H9 (cell line): ENCODE measurements around the gene SEPHS1. TPM values are rescaled to one million over a fixed set of nuclear protein-coding genes. Genes with fewer than 3 reads are reported as not detected.
A peak's percentile ranks its signal among the peaks of the same experiment; 100 is the strongest.

ENCODE experiments used
- DNase-seq: peaks from one replicate; pipeline ENCODE4 v3.0.0-alpha.2; 2017
- H2AFZ ChIP-seq: one replicate; pipeline ENCODE4 v1.6.1; 2013; ENCODE audit warnings: mild to moderate bottlenecking, low read length, control low read depth, moderate library complexity
- H2AK5ac ChIP-seq: 2 replicates; pipeline ENCODE4 v1.6.1; 2013; ENCODE audit warnings: low read length, control low read depth, mixed read lengths; ENCODE audit not compliant: insufficient read length
- H2BK120ac ChIP-seq: one replicate; pipeline ENCODE4 v1.6.1; 2013; ENCODE audit warnings: low read depth, mild to moderate bottlenecking, low read length, control low read depth, inconsistent platforms; ENCODE audit not compliant: poor library complexity, severe bottlenecking
- H2BK12ac ChIP-seq: 2 replicates; pipeline ENCODE4 v1.6.1; 2013; ENCODE audit warnings: low read length, control low read depth, mixed read lengths, low read depth; ENCODE audit not compliant: insufficient read length
- H2BK15ac ChIP-seq: 2 replicates; pipeline ENCODE4 v1.6.1; 2013; ENCODE audit warnings: low read depth, low read length, control low read depth
- H2BK20ac ChIP-seq: one replicate; pipeline ENCODE4 v1.6.1; 2013; ENCODE audit warnings: low read depth, mild to moderate bottlenecking, low read length, control low read depth, inconsistent platforms; ENCODE audit not compliant: poor library complexity, severe bottlenecking
- H2BK5ac ChIP-seq: 2 replicates; pipeline ENCODE4 v1.6.1; 2013; ENCODE audit warnings: low read length, control low read depth, mixed read lengths; ENCODE audit not compliant: insufficient read length
- H3K14ac ChIP-seq: 2 replicates; pipeline ENCODE4 v1.6.1; 2013; ENCODE audit warnings: low read length, control low read depth; ENCODE audit not compliant: insufficient read depth
- H3K18ac ChIP-seq: 2 replicates; pipeline ENCODE4 v1.6.1; 2013; ENCODE audit warnings: low read depth, mild to moderate bottlenecking, mixed read lengths, low read length, control low read depth; ENCODE audit not compliant: insufficient read length
- H3K23ac ChIP-seq: 2 replicates; pipeline ENCODE4 v1.6.1; 2013; ENCODE audit warnings: low read length, control low read depth, mixed read lengths, low read depth; ENCODE audit not compliant: insufficient read length
- H3K23me2 ChIP-seq: 2 replicates; pipeline ENCODE4 v1.6.1; 2013; ENCODE audit warnings: low read depth, mild to moderate bottlenecking, mixed read lengths, low read length, control low read depth; ENCODE audit not compliant: insufficient read length, poor library complexity, severe bottlenecking
- H3K27ac ChIP-seq: 2 replicates; pipeline ENCODE4 v1.5.1; 2013; ENCODE audit warnings: low read length, control low read depth, mixed read lengths, low read depth; ENCODE audit not compliant: insufficient read length
- H3K27me3 ChIP-seq: 2 replicates; pipeline ENCODE4 v1.6.1; 2013; ENCODE audit warnings: low read length, control low read depth, inconsistent platforms; ENCODE audit not compliant: insufficient read depth
- H3K4ac ChIP-seq: 2 replicates; pipeline ENCODE4 v1.6.1; 2013; ENCODE audit warnings: low read depth, mild to moderate bottlenecking, control low read depth, inconsistent platforms, low read length, moderate library complexity
- H3K4me1 ChIP-seq: 2 replicates; pipeline ENCODE4 v1.6.1; 2013; ENCODE audit warnings: low read length, control low read depth, inconsistent platforms; ENCODE audit not compliant: insufficient read depth
- H3K4me2 ChIP-seq: 2 replicates; pipeline ENCODE4 v1.6.1; 2013; ENCODE audit warnings: low read length, control low read depth, mixed read lengths; ENCODE audit not compliant: insufficient read length, insufficient read depth
- H3K56ac ChIP-seq: 2 replicates; pipeline ENCODE4 v1.6.1; 2013; ENCODE audit warnings: low read depth, mild to moderate bottlenecking, mixed read lengths, low read length, control low read depth; ENCODE audit not compliant: insufficient read length
- H3K79me1 ChIP-seq: 2 replicates; pipeline ENCODE4 v1.6.1; 2013; ENCODE audit warnings: low read depth, mild to moderate bottlenecking, moderate library complexity, low read length, control low read depth, inconsistent platforms; ENCODE audit not compliant: insufficient read depth, poor library complexity, severe bottlenecking
- H3K79me2 ChIP-seq: 2 replicates; pipeline ENCODE4 v1.6.1; 2013; ENCODE audit warnings: low read length, control low read depth, inconsistent platforms; ENCODE audit not compliant: insufficient read depth
- H3K9ac ChIP-seq: 2 replicates; pipeline ENCODE4 v1.6.1; 2013; ENCODE audit warnings: low read length, control low read depth, mixed read lengths; ENCODE audit not compliant: insufficient read length; ENCODE audit errors: extremely low read depth
- H3K9me3 ChIP-seq: one replicate; pipeline ENCODE4 v1.6.1; 2013; ENCODE audit warnings: low read depth, low read length, inconsistent platforms; ENCODE audit not compliant: control insufficient read depth
- H3T11ph ChIP-seq: one replicate; pipeline ENCODE4 v1.6.1; 2013; ENCODE audit warnings: mild to moderate bottlenecking, low read length, control low read depth, inconsistent platforms
- H4K20me1 ChIP-seq: one replicate; pipeline ENCODE4 v1.6.1; 2013; ENCODE audit not compliant: control insufficient read depth, insufficient read length, insufficient read depth
- H4K5ac ChIP-seq: 2 replicates; pipeline ENCODE4 v1.6.1; 2013; ENCODE audit warnings: low read depth, mild to moderate bottlenecking, mixed read lengths, low read length, control low read depth; ENCODE audit not compliant: insufficient read length
- H4K8ac ChIP-seq: replicated peaks from 2 replicates; pipeline ENCODE4 v1.6.1; 2013; ENCODE audit warnings: low read length, control low read depth, mixed read lengths, low read depth; ENCODE audit not compliant: insufficient read length
- H4K91ac ChIP-seq: 2 replicates; pipeline ENCODE4 v1.6.1; 2013; ENCODE audit warnings: low read depth, mild to moderate bottlenecking, moderate library complexity, mixed read lengths, low read length, control low read depth; ENCODE audit not compliant: insufficient read length
- H3K27ac Mint-ChIP-seq, 3 experiments: 2 replicates in 2 of 3; 3 replicates in 1 of 3; pipeline ENCODE4 v1.8.0; 2020 to 2021; ENCODE audit warnings: mixed read lengths in 3 of 3, mild to moderate bottlenecking in 1 of 3, moderate library complexity in 1 of 3
- H3K27me3 Mint-ChIP-seq: 2 replicates; pipeline ENCODE4 v1.8.0; 2021; ENCODE audit warnings: low read depth, mild to moderate bottlenecking, moderate library complexity, mixed read lengths
- H3K36me3 Mint-ChIP-seq, 3 experiments: 2 replicates in 2 of 3; 3 replicates in 1 of 3; pipeline ENCODE4 v1.8.0; 2020 to 2021; ENCODE audit warnings: low read depth in 3 of 3, mixed read lengths in 3 of 3; ENCODE audit not compliant: insufficient read depth in 1 of 3
- H3K4me1 Mint-ChIP-seq, 2 experiments: 2 replicates each; pipeline ENCODE4 v1.8.0; 2020; ENCODE audit warnings: mixed read lengths in 2 of 2
- H3K4me3 Mint-ChIP-seq, 2 experiments: 2 replicates in 1 of 2; 3 replicates in 1 of 2; pipeline ENCODE4 v1.8.0; 2020 to 2021; ENCODE audit warnings: mild to moderate bottlenecking in 2 of 2, mixed read lengths in 2 of 2, moderate library complexity in 1 of 2
- H3K9me3 Mint-ChIP-seq, 2 experiments: 2 replicates in 1 of 2; 3 replicates in 1 of 2; pipeline ENCODE4 v1.8.0; 2020; ENCODE audit warnings: mild to moderate bottlenecking in 2 of 2, mixed read lengths in 2 of 2, moderate library complexity in 1 of 2
- CTCF ChIP-seq: fragments of 200-600 bp; sonication (generic); conservative IDR thresholded peaks from 3 replicates; pipeline ENCODE4 v1.8.0; 2021; ENCODE audit warnings: antibody characterized with exemption, mild to moderate bottlenecking
- WGBS: extraction: QIAGEN DNeasy Blood & Tissue Kit; methylation state at CpG from one replicate; pipeline ENCODE4 v1.1.7; 2013; ENCODE audit warnings: missing lambda C conversion rate, low lambda C conversion rate, mixed read lengths; ENCODE audit not compliant: insufficient read length; ENCODE audit errors: extremely low coverage; 5-methylcytosine and 5-hydroxymethylcytosine counted together
- total RNA-seq: library from RNA; stranded (reverse); gene quantifications from 2 replicates; pipeline ENCODE4 v1.2.1, GENCODE V29; 2021

SEPHS1 gene
- total RNA-seq, 1 experiment from 2014 or later = 366 TPM

GRCh38 chr10:13371897-13372470 is 23.9 kb upstream of the SEPHS1 start:
- H3K56ac ChIP-seq = no peak overlapping the region
- no peak overlapping the region for H2BK15ac ChIP-seq
- no peaks in the 10 kb centered on the region for H3K9me3 ChIP-seq
- Mint-ChIP-seq H3K36me3 (no peaks in the 10 kb centered on the region), H3K4me1 (peaks cover 9 to 11% of the 10 kb centered on the region in 2 experiments; a peak in 3 of 4 replicates), H3K27me3 (no peaks in the 10 kb centered on the region), H3K27ac (no peak overlapping the region), H3K4me3 (no peak overlapping the region; a peak in 1 of 5 replicates), H3K9me3 (peaks cover 0 to 3% of the 10 kb centered on the region in 2 experiments; a peak in 2 of 5 replicates)
- peak; percentile 80 for DNase-seq
- no peak overlapping the region for H3K4me2 ChIP-seq
- H3K23ac ChIP-seq = no peak overlapping the region
- H3K79me1 ChIP-seq = no peaks in the 10 kb centered on the region
- H3K79me2 ChIP-seq = no peaks in the 10 kb centered on the region
- H3K9ac ChIP-seq = no peak overlapping the region
- no peak overlapping the region for H2BK5ac ChIP-seq
- no peaks in the 10 kb centered on the region for H4K20me1 ChIP-seq
- no peak overlapping the region for H2BK20ac ChIP-seq
- H3K4ac ChIP-seq = no peak overlapping the region
- no peak overlapping the region for H3T11ph ChIP-seq
- no peaks in the 10 kb centered on the region for H3K23me2 ChIP-seq
- no peak overlapping the region for H3K18ac ChIP-seq
- no peak overlapping the region for H2BK120ac ChIP-seq
- no peak overlapping the region for H2AFZ ChIP-seq
- H3K14ac ChIP-seq = no peak overlapping the region
- no peak overlapping the region for H4K5ac ChIP-seq
- no peaks in the 10 kb centered on the region for H3K4me1 ChIP-seq
- no peaks in the 10 kb centered on the region for H3K27me3 ChIP-seq
- no peak overlapping the region for H3K27ac ChIP-seq
- WGBS = no CpG with 5 or more reads among the region's 6 CpGs
- no peak overlapping the region for H4K91ac ChIP-seq
- no peak overlapping the region for H4K8ac ChIP-seq
- H2AK5ac ChIP-seq = no peak overlapping the region
- no peak overlapping the region for H2BK12ac ChIP-seq
- TF ChIP-seq CTCF = peak; percentile 97
